ENCODE measurements around the gene BATF3. TPM values are rescaled to one million over a fixed set of nuclear protein-coding genes. Genes with fewer than 3 reads are reported as not detected.
A peak's percentile ranks its signal among the peaks of the same experiment; 100 is the strongest.
"Not testable (repeated sequence)": the region's sequence is repeated elsewhere in the genome, so short reads cannot be mapped to it uniquely, and the experiment has no call there.

Gene BATF3
- total RNA-seq, 1 donor from 2014 or later: 7.9 TPM

DNA sequence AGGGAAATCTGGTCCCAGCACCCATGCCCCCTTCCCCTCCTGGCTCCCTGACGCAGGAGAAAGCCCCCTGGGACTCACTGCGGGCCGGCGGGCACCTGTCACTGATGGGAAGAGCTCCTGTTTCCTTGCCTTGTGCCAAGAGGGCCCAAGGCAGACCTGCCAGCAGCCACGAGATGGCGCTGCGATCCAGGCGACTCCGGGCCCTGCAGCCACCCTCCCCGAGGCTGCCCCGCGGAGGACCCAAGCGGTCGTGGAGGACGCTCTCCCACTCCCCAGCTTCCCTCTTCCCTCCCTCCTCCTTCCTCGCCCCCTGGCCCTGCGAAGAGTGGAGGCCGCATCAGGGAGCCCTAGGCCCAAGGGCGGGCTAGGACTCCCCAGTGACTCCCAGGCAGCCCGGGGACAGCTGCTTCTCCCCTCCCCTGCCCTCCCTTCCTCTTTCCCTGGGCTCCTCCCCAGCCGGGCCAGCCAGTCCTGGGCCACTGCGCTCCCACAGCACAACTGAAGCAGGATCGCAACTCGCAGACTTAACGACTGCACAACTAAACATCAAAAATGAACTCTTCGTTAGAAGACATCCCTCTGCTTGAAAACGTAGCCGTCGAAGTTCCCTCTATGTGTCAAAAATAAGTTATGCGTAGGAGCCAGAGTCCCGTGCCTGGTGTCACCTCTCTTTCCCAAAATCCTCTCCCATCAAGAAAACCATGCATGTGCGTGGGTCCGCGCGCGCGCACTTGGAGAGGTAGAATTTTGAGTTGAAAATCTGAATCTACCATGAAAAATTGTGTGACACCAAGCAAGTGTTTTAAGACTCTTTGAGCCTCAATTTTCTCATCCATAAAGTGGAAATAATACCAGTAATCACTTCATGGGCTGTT is 34.2 kb downstream of the BATF3 start:
- peak in 1 of 2 donors; percentile 57 for TF ChIP-seq POLR2AphosphoS5 (IDR thresholded peaks at IDR 0.05; ENCODE audit: insufficient read depth in 1 of 2, low read depth in 1 of 2)
- TF ChIP-seq, protein P1, sequence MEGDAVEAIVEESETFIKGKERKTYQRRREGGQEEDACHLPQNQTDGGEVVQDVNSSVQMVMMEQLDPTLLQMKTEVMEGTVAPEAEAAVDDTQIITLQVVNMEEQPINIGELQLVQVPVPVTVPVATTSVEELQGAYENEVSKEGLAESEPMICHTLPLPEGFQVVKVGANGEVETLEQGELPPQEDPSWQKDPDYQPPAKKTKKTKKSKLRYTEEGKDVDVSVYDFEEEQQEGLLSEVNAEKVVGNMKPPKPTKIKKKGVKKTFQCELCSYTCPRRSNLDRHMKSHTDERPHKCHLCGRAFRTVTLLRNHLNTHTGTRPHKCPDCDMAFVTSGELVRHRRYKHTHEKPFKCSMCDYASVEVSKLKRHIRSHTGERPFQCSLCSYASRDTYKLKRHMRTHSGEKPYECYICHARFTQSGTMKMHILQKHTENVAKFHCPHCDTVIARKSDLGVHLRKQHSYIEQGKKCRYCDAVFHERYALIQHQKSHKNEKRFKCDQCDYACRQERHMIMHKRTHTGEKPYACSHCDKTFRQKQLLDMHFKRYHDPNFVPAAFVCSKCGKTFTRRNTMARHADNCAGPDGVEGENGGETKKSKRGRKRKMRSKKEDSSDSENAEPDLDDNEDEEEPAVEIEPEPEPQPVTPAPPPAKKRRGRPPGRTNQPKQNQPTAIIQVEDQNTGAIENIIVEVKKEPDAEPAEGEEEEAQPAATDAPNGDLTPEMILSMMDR (IDR thresholded peaks at IDR 0.05): peak; percentile 73 to 95 (median 91)
- TF ChIP-seq POLR2A (IDR thresholded peaks at IDR 0.05): no peak
- H3K36me3 ChIP-seq: no peaks in the 10 kb centered on the region
- H3K27me3 ChIP-seq: no peaks in the 10 kb centered on the region
- intact Hi-C loops (cut with DNase I): loop anchor here (5.0 kb wide), 1 partner anchor 117 kb away; no protein-coding TSS in a partner anchor
- peak overlapping the region; percentile 44 to 52 for H3K4me3 ChIP-seq
- no peaks in the 10 kb centered on the region for H3K9me3 ChIP-seq
- peak overlapping the region; percentile 58 for H3K27ac ChIP-seq
- peaks cover 15% of the 10 kb centered on the region for H3K4me1 ChIP-seq
- peak in 1 of 2 donors; percentile 91 for DNase-seq (ENCODE audit: extremely low spot score in 2 of 2)

DNA sequence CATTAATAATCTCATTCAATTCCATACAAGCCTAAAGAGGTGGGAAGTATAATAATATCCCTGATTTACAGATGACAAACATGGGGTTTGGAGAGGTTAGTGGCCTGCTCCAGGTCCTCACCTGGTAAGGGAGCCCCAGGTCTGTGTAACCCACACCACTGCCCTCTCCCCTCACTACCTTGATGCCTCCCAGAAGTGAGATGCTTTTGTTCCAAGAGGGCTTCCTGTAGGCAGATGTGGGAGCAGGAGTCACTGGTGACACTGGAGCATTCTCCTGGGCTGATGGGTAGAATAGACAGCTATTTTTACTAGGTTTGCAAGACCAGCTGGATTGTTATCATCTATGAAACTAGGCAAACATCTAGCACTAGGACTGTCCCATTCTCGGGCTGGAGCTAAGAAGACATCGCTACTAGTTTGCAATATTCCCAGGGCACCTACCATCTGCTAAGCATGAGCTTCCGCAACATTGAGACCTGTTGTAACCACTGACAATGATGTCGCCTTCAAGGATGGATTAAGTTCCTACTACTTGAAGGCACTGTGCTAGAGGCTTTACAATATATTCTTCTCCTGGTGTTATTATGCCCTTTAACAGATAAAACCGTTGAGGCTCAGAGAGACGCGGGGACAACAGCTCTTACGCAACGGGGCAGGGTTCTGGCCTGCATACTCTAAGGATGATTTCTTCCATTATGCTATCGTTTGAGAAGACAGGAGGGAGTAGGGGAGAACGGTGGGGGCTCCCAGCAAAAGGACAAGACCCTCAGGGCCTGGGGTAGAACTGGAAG is 35.0 kb downstream of the BATF3 start:
- no peaks in the 10 kb centered on the region for H3K9me3 ChIP-seq
- peaks cover 15% of the 10 kb centered on the region for H3K4me1 ChIP-seq
- H3K27me3 ChIP-seq: no peaks in the 10 kb centered on the region
- H3K27ac ChIP-seq: no peak overlapping the region
- DNase-seq (ENCODE audit: extremely low spot score in 2 of 2): peak; percentile 47 to 79
- H3K4me3 ChIP-seq: no peak overlapping the region
- intact Hi-C loops (cut with DNase I): loop anchor here (5.0 kb wide), 1 partner anchor 118 kb away; no protein-coding TSS in a partner anchor
- TF ChIP-seq, protein P1 (IDR thresholded peaks at IDR 0.05): no peak
- TF ChIP-seq POLR2A (IDR thresholded peaks at IDR 0.05): no peak
- TF ChIP-seq POLR2AphosphoS5 (IDR thresholded peaks at IDR 0.05; ENCODE audit: insufficient read depth in 1 of 2, low read depth in 1 of 2): no peak
- no peaks in the 10 kb centered on the region for H3K36me3 ChIP-seq

DNA sequence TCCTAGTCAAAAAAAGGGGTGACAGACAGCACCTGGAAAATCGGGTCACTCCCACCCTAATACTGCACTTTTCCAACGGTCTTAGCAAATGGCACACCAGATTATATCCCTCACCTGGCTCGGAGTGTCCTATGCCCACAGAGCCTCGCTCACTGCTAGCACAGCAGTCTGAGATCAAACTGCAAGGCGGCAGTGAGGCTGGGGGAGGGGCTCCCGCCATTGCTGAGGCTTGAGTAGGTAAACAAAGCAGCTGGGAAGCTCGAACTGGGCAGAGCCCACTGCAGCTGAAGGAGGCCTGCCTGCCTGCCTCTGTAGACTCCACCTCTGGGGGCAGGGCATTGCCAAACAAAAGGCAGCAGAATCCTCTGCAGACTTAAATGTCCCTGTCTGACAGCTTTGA is 41.4 kb downstream of the BATF3 start:
- H3K4me1 ChIP-seq; H3K36me3 ChIP-seq; intact Hi-C loops (cut with DNase I); H3K27me3 ChIP-seq; H3K27ac ChIP-seq; H3K9me3 ChIP-seq; H3K4me3 ChIP-seq; DNase-seq (ENCODE audit: extremely low spot score in 2 of 2): not testable (repeated sequence)

DNA sequence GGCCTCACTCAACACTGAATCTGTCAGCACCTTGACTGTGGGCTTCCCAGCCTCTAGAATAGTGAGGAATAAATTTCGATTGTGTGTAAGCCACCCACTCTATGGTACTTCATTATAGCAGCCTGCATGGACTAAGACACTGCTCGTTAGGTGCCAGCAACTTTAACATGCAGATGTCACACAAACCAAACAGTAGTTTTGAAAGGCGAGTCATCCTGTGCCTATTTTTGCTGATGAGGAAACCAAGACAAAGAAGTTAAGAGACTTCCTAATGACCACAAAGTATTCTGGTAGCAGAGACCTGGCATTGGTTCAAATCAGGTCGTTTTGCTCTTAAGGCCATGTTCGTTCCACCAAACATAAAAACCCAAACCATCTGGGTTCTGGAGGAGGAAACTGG is 42.9 kb downstream of the BATF3 start:
- Histone ChIP-seq H3K27ac (no peak overlapping the region), H3K36me3 (no peaks in the 10 kb centered on the region), H3K27me3 (no peaks in the 10 kb centered on the region), H3K4me1 (no peaks in the 10 kb centered on the region), H3K9me3 (no peaks in the 10 kb centered on the region), H3K4me3 (no peak overlapping the region)
- DNase-seq (ENCODE audit: extremely low spot score in 2 of 2): peak in 1 of 2 donors; percentile 22
- TF ChIP-seq, protein P1 (IDR thresholded peaks at IDR 0.05): no peak
- intact Hi-C loops (cut with DNase I): no loop called here

DNA sequence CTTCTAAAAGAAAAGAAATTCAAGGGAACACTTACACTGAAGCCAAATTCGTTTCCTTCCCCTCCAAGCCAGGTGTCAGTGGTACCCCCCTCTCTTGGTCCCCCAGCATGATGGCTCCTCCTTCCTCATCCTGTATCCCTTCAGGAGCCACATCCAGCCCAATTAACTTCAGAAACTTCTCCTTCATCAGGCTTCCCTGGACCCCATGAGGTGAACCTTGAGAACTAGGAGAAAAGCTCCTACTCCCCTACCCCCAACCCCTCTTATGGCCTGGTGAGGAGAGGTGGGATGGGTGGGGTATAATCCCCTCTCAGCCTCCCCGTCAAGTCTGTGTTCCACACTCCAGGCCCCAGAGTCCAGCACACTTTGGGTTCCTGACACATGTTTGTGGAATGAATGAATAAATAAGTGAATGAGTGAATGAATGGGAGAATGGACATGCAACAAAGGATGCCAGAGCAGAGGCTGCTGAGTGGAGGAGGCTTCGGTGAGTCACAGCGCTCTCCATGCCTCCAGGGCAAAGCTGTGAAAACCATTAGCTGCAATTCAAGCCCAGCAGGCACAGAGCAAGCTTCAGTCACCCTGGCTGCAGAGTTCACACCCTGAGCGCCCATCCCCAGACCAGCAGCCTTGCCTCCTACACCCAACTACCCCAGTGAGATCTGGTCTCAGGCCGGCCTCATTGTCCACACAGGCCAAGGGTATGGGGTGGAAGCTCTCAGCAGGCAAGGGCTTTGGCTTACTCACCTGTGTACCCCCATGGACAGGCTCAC is 43.8 kb downstream of the BATF3 start:
- Histone ChIP-seq H3K4me3 (no peak overlapping the region), H3K4me1 (no peaks in the 10 kb centered on the region), H3K36me3 (no peaks in the 10 kb centered on the region), H3K27me3 (no peaks in the 10 kb centered on the region), H3K9me3 (no peaks in the 10 kb centered on the region), H3K27ac (no peak overlapping the region)
- TF ChIP-seq POLR2AphosphoS5 (IDR thresholded peaks at IDR 0.05; ENCODE audit: insufficient read depth in 1 of 2, low read depth in 1 of 2) (no peak), POLR2A (IDR thresholded peaks at IDR 0.05) (no peak)
- TF ChIP-seq, protein P1 (IDR thresholded peaks at IDR 0.05): no peak
- peak in 1 of 2 donors; percentile 72 for DNase-seq (ENCODE audit: extremely low spot score in 2 of 2)
- intact Hi-C loops (cut with DNase I): no loop called here

All from vagina (tissue), 2 donors.